ENCODE data around the gene ZMIZ1. TPM values are rescaled to one million over a fixed set of nuclear protein-coding genes. Genes with fewer than 3 reads are reported as not detected.

ZMIZ1 gene
- total and polyA plus RNA-seq, 4 donors, result 18.3 to 80.2 (median 42.6) TPM

- Histone ChIP-seq H3K9ac (ENCODE audit: insufficient read depth in 1 of 2, low read length in 2 of 2) (no peak overlapping the region), H3K9me3 (ENCODE audit: control insufficient read depth in 4 of 4, insufficient read depth in 3 of 4, low read length in 3 of 4) (no peaks in the 10 kb centered on the region), H3K4me3 (no peak overlapping the region), H3K36me3 (ENCODE audit: control insufficient read depth in 4 of 4, insufficient read depth in 4 of 4, low read length in 4 of 4) (no peaks in the 10 kb centered on the region), H3K27ac (ENCODE audit: low read depth in 1 of 2, low read length in 1 of 2) (no peak overlapping the region), H3K27me3 (ENCODE audit: control insufficient read depth in 3 of 3, insufficient read depth in 3 of 3, low read length in 2 of 3) (no peaks in the 10 kb centered on the region), H3K4me1 (ENCODE audit: control insufficient read depth in 5 of 5, insufficient read depth in 5 of 5, low read length in 5 of 5) (peaks cover 0 to 8% (median 3%) of the 10 kb centered on the region in 5 donors)
- TF ChIP-seq CTCF (IDR thresholded peaks at IDR 0.05; ENCODE audit: control extremely low read depth, extremely low read depth), result no peak
- WGBS, 2 donors, result 84 to 89% methylated on average over 5 of the region's 5 CpGs
- ATAC-seq (ENCODE audit: insufficient read depth, low FRiP score) (no peak), DNase-seq (no peak)
Observed at GRCh38 chr10:79028451-79029010, 40.2 kb upstream of the ZMIZ1 start.

- H3K4me1 ChIP-seq (ENCODE audit: control insufficient read depth in 5 of 5, insufficient read depth in 5 of 5, low read length in 5 of 5), result peaks cover 0 to 4% (median 0%) of the 10 kb centered on the region in 5 donors
- ATAC-seq (ENCODE audit: insufficient read depth, low FRiP score), result no peak
- H3K27ac ChIP-seq (ENCODE audit: low read depth in 1 of 2, low read length in 1 of 2), result no peak overlapping the region
- H3K27me3 ChIP-seq (ENCODE audit: control insufficient read depth in 3 of 3, insufficient read depth in 3 of 3, low read length in 2 of 3), result no peaks in the 10 kb centered on the region
- TF ChIP-seq CTCF (IDR thresholded peaks at IDR 0.05; ENCODE audit: control extremely low read depth, extremely low read depth), result no peak
- DNase-seq, result no peak
- H3K4me3 ChIP-seq, result no peak overlapping the region
- H3K9me3 ChIP-seq (ENCODE audit: control insufficient read depth in 4 of 4, insufficient read depth in 3 of 4, low read length in 3 of 4), result no peaks in the 10 kb centered on the region
- no peaks in the 10 kb centered on the region for H3K36me3 ChIP-seq (ENCODE audit: control insufficient read depth in 4 of 4, insufficient read depth in 4 of 4, low read length in 4 of 4)
- WGBS, 2 donors, result 90 to 91% methylated on average over 12 of the region's 12 CpGs
- H3K9ac ChIP-seq (ENCODE audit: insufficient read depth in 1 of 2, low read length in 2 of 2), result no peak overlapping the region
Observed at GRCh38 chr10:79029478-79030390, 39.0 kb upstream of the ZMIZ1 start.

GRCh38 chr10:79030705-79031104 is 38.1 kb upstream of the ZMIZ1 start:
- peaks cover 0 to 4% (median 0%) of the 10 kb centered on the region in 5 donors for H3K4me1 ChIP-seq (ENCODE audit: control insufficient read depth in 5 of 5, insufficient read depth in 5 of 5, low read length in 5 of 5)
- H3K27me3 ChIP-seq (ENCODE audit: control insufficient read depth in 3 of 3, insufficient read depth in 3 of 3, low read length in 2 of 3), result no peaks in the 10 kb centered on the region
- ATAC-seq (ENCODE audit: insufficient read depth, low FRiP score) (no peak), DNase-seq (no peak)
- no peak overlapping the region for H3K4me3 ChIP-seq
- no peak for TF ChIP-seq CTCF (IDR thresholded peaks at IDR 0.05; ENCODE audit: control extremely low read depth, extremely low read depth)
- WGBS, 2 donors, result 84 to 96% methylated on average over 1 of the region's 1 CpG
- H3K9me3 ChIP-seq (ENCODE audit: control insufficient read depth in 4 of 4, insufficient read depth in 3 of 4, low read length in 3 of 4), result no peaks in the 10 kb centered on the region
- H3K9ac ChIP-seq (ENCODE audit: insufficient read depth in 1 of 2, low read length in 2 of 2), result no peak overlapping the region
- no peak overlapping the region for H3K27ac ChIP-seq (ENCODE audit: low read depth in 1 of 2, low read length in 1 of 2)
- H3K36me3 ChIP-seq (ENCODE audit: control insufficient read depth in 4 of 4, insufficient read depth in 4 of 4, low read length in 4 of 4), result no peaks in the 10 kb centered on the region

All from lung (tissue), 12 donors.